Naive thymus-derived CD4-positive, alpha-beta T cell (primary cell): ENCODE measurements around the gene JAKMIP2. TPM values are rescaled to one million over a fixed set of nuclear protein-coding genes. Genes with fewer than 3 reads are reported as not detected.
A peak's percentile ranks its signal among the peaks of the same experiment; 100 is the strongest.
"Not testable (repeated sequence)": the region's sequence is repeated elsewhere in the genome, so short reads cannot be mapped to it uniquely, and the experiment has no call there.

Experiments
- ATAC-seq: fragments of 150-1000 bp; cut with Tn5 transposase; 2 replicates; pipeline ENCODE4 v1.10.0; 2021; ENCODE audit warnings: mild to moderate bottlenecking, moderate library complexity
- CTCF ChIA-PET: fragments of 350-600 bp; sonication (Branson Sonifier 250); formaldehyde crosslinking; loops from one replicate; lab custom pipeline; 2021; ENCODE audit warnings: antibody characterized with exemption; lab: Charles Lee
- POLR2A ChIA-PET: fragments of 350-600 bp; sonication (Branson Sonifier 250); formaldehyde crosslinking; loops from one replicate; lab custom pipeline; 2021; ENCODE audit warnings: antibody characterized with exemption, inconsistent platforms; lab: Charles Lee
- DNase-seq, 9 donors: peaks; one replicate each; pipeline versions ENCODE4 v3.0.0 to v3.0.0-alpha.2; 2020 to 2022; ENCODE audit warnings: mixed read lengths in 1 of 9
- H3K27ac ChIP-seq: one replicate; pipeline ENCODE4 v1.7.0; 2013; ENCODE audit warnings: mild to moderate bottlenecking, low read depth, low read length, moderate library complexity
- H3K27me3 ChIP-seq, 2 donors: one replicate each; pipeline ENCODE4 v1.7.0; 2013; ENCODE audit warnings: low read length in 2 of 2, mild to moderate bottlenecking in 2 of 2, moderate library complexity in 2 of 2; ENCODE audit not compliant: control insufficient read depth in 2 of 2, insufficient read depth in 2 of 2
- H3K36me3 ChIP-seq, 3 experiments: 1 replicate in 2 of 3; 2 replicates in 1 of 3; pipeline ENCODE4 v1.7.0; 2013; ENCODE audit warnings: low read length in 3 of 3, mild to moderate bottlenecking in 3 of 3, moderate library complexity in 1 of 3; ENCODE audit not compliant: insufficient read depth in 3 of 3, control insufficient read depth in 2 of 3
- H3K4me1 ChIP-seq, 2 donors: one replicate each; pipeline ENCODE4 v1.7.0; 2013; ENCODE audit warnings: low read length in 2 of 2, mild to moderate bottlenecking in 2 of 2, moderate library complexity in 1 of 2; ENCODE audit not compliant: control insufficient read depth in 2 of 2, insufficient read depth in 2 of 2
- H3K4me3 ChIP-seq: 2 replicates; pipeline ENCODE4 v1.7.0; 2013; ENCODE audit warnings: mild to moderate bottlenecking, low read length
- H3K9me3 ChIP-seq, 3 experiments: 1 replicate in 2 of 3; 2 replicates in 1 of 3; pipeline ENCODE4 v1.7.0; 2013; ENCODE audit warnings: low read length in 3 of 3; ENCODE audit not compliant: control insufficient read depth in 2 of 3
- H3K27ac Mint-ChIP-seq, 9 donors: one replicate each; pipeline ENCODE4 v1.8.0; 2020 to 2022; ENCODE audit warnings: mixed read lengths in 9 of 9, mild to moderate bottlenecking in 8 of 9, moderate library complexity in 5 of 9, inconsistent platforms in 2 of 9
- H3K27me3 Mint-ChIP-seq, 5 donors: one replicate each; pipeline ENCODE4 v1.8.0; 2021 to 2022; ENCODE audit warnings: mixed read lengths in 5 of 5, mild to moderate bottlenecking in 1 of 5
- H3K36me3 Mint-ChIP-seq, 5 donors: one replicate each; pipeline ENCODE4 v1.8.0; 2020 to 2022; ENCODE audit warnings: mixed read lengths in 5 of 5, mild to moderate bottlenecking in 3 of 5, inconsistent platforms in 1 of 5
- H3K4me1 Mint-ChIP-seq, 7 donors: one replicate each; pipeline ENCODE4 v1.8.0; 2020 to 2022; ENCODE audit warnings: mixed read lengths in 7 of 7, mild to moderate bottlenecking in 3 of 7, inconsistent platforms in 1 of 7
- H3K4me3 Mint-ChIP-seq, 10 donors: one replicate each; pipeline ENCODE4 v1.8.0; 2020 to 2022; ENCODE audit warnings: mild to moderate bottlenecking in 10 of 10, mixed read lengths in 10 of 10, moderate library complexity in 6 of 10, inconsistent platforms in 2 of 10
- H3K9me3 Mint-ChIP-seq, 11 donors: one replicate each; pipeline ENCODE4 v1.8.0; 2020 to 2022; ENCODE audit warnings: mixed read lengths in 11 of 11, mild to moderate bottlenecking in 4 of 11, inconsistent platforms in 1 of 11, moderate library complexity in 1 of 11
- intact Hi-C, 2 donors: fragments of 100-400 bp; cut with micrococcal nuclease; formaldehyde crosslinking; loops; one replicate each; pipeline ENCODE4 v1.15.1; 2023
- polyA plus RNA-seq, 2 donors: library from polyadenylated mRNA; unstranded; fragments of 300-500 nt; fragmentation: Illumina TruSeq; gene quantifications; one replicate each; pipeline ENCODE4 v1.2.3, GENCODE V29; 2021
- total RNA-seq, 6 experiments: library from RNA in 5 of 6; stranded (reverse) in 5 of 6; gene quantifications; 1 replicate in 5 of 6; 2 replicates in 1 of 6; pipeline ENCODE4 v1.2.3 and lab custom pipeline; 2021 to 2026

The JAKMIP2 gene
- total and polyA plus RNA-seq, 7 experiments from 2014 or later = 0.16 to 4.5 (median 0.88) TPM

- H3K9me3 ChIP-seq = no peaks in the 10 kb centered on the region
- no peak for DNase-seq
- ChIA-PET CTCF (no interaction called here), POLR2A (no interaction called here)
- H3K27ac Mint-ChIP-seq = no peak overlapping the region
- H3K27me3 Mint-ChIP-seq = no peaks in the 10 kb centered on the region
- no peak overlapping the region for H3K4me3 Mint-ChIP-seq
- peaks cover 0 to 4% (median 0%) of the 10 kb centered on the region in 5 donors for H3K36me3 Mint-ChIP-seq
- ATAC-seq = no peak
- peaks cover 0 to 3% (median 0%) of the 10 kb centered on the region in 11 donors for H3K9me3 Mint-ChIP-seq
- H3K4me1 ChIP-seq = no peaks in the 10 kb centered on the region
- H3K36me3 ChIP-seq = peaks cover 0 to 3% (median 0%) of the 10 kb centered on the region in 3 experiments
- H3K27ac ChIP-seq = no peak overlapping the region
- H3K4me3 ChIP-seq = no peak overlapping the region
- no peaks in the 10 kb centered on the region for H3K4me1 Mint-ChIP-seq
- no peaks in the 10 kb centered on the region for H3K27me3 ChIP-seq
- intact Hi-C loops = no loop called here
Observed at GRCh38 chr5:147642666-147643065, 139.9 kb downstream of the JAKMIP2 start.

DNA sequence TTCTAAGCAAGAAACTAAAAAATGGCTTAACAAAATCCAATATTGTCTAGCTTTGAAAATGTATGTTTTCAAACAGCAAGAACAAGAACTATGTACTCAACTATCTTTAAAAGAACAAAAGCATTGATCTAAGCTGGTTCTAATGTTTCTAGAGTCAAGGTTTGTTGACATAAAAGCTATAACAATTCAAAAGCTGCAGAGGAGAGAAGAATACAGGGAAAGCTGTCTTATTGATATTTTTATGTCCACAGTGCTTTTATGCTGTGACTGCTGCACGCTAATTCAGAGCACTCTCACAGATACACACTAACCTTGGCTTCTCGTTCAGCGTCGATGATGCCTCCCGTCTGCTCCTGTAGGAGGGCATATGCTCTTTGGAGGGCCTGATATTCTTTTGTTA, 143.2 kb downstream of the JAKMIP2 start:
- no peaks in the 10 kb centered on the region for H3K9me3 Mint-ChIP-seq
- H3K4me1 Mint-ChIP-seq = no peaks in the 10 kb centered on the region
- intact Hi-C loops = no loop called here
- DNase-seq (no peak), ATAC-seq (no peak)
- no peak overlapping the region for H3K27ac Mint-ChIP-seq
- H3K36me3 Mint-ChIP-seq = peaks cover 0 to 4% (median 0%) of the 10 kb centered on the region in 5 donors
- H3K27me3 Mint-ChIP-seq = no peaks in the 10 kb centered on the region
- ChIA-PET CTCF (no interaction called here), POLR2A (no interaction called here)
- H3K27me3 ChIP-seq = no peaks in the 10 kb centered on the region
- no peak overlapping the region for H3K4me3 ChIP-seq
- no peak overlapping the region for H3K4me3 Mint-ChIP-seq
- no peaks in the 10 kb centered on the region for H3K9me3 ChIP-seq
- H3K4me1 ChIP-seq = no peaks in the 10 kb centered on the region
- no peak overlapping the region for H3K27ac ChIP-seq
- peaks cover 0 to 3% (median 0%) of the 10 kb centered on the region in 3 experiments for H3K36me3 ChIP-seq

DNA sequence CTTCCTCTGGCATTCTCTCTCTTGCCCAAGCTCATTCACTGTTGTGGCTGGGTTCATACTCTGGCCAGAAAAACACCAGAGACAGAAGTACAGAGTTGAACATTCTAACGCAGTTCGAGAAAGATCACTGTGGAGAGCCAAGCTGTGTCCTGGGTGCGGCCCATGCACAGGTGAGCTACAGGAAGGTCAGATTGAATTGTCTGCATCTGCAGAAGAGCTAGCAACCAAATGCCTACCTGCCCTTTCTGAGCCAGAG, 145.9 kb downstream of the JAKMIP2 start:
- intact Hi-C loops = no loop called here
- Mint-ChIP-seq H3K27me3 (no peaks in the 10 kb centered on the region), H3K9me3 (no peaks in the 10 kb centered on the region), H3K4me1 (no peaks in the 10 kb centered on the region), H3K36me3 (peaks cover 0 to 3% (median 0%) of the 10 kb centered on the region in 5 donors), H3K4me3 (no peak overlapping the region), H3K27ac (no peak overlapping the region)
- Histone ChIP-seq H3K27me3 (no peaks in the 10 kb centered on the region), H3K27ac (no peak overlapping the region), H3K9me3 (no peaks in the 10 kb centered on the region), H3K4me1 (no peaks in the 10 kb centered on the region), H3K36me3 (no peaks in the 10 kb centered on the region), H3K4me3 (no peak overlapping the region)
- DNase-seq (no peak), ATAC-seq (no peak)
- CTCF ChIA-PET = no interaction called here
- POLR2A ChIA-PET = no interaction called here

DNA sequence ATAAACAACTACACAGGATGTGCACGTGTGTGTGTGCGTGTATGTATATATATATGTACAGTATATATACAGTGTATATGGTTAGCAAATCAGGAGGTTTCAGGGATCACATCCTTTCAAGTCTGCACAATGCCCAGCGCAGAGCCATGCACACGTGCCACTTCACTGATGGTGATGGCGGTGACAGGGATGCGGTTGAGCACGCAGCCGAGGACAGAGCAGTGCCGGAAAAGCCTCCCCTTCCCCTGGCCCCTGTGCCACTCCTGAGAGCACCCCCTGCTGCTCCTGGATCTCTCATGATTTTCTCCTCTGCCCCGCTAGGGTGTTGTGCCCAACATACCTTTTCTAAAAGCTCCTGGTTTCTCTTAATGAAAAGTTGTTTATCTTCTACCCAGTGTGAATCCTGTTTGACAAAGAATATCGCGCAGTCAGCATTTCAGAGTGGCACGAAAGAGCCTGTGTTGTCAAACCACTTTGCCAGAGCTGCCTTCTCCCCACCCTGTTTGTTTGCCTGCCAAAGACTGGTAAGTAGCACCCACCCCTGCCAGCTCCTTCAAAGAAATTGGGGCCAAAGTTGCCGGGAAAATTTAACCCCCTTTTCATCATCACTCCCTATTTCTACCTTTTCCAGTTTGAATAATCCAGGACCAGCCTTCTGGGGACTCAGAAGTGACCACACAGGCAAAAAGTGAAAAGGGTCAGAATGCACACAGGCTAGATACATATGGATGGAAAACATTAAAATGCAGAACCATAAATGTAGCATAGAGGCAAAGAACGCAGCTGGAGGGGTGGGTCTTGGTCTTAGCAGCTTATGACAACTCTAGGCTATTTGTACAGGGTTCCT, 146.4 kb downstream of the JAKMIP2 start:
- Histone ChIP-seq H3K27me3 (no peaks in the 10 kb centered on the region), H3K36me3 (no peaks in the 10 kb centered on the region), H3K9me3 (no peaks in the 10 kb centered on the region), H3K4me3 (no peak overlapping the region), H3K27ac (no peak overlapping the region), H3K4me1 (no peaks in the 10 kb centered on the region)
- ATAC-seq (no peak), DNase-seq (no peak)
- H3K36me3 Mint-ChIP-seq = peaks cover 0 to 3% (median 0%) of the 10 kb centered on the region in 5 donors
- H3K9me3 Mint-ChIP-seq = no peaks in the 10 kb centered on the region
- no peak overlapping the region for H3K4me3 Mint-ChIP-seq
- no peaks in the 10 kb centered on the region for H3K4me1 Mint-ChIP-seq
- H3K27me3 Mint-ChIP-seq = no peaks in the 10 kb centered on the region
- no peak overlapping the region for H3K27ac Mint-ChIP-seq
- intact Hi-C loops = no loop called here
- POLR2A ChIA-PET = no interaction called here
- CTCF ChIA-PET = no interaction called here

DNA sequence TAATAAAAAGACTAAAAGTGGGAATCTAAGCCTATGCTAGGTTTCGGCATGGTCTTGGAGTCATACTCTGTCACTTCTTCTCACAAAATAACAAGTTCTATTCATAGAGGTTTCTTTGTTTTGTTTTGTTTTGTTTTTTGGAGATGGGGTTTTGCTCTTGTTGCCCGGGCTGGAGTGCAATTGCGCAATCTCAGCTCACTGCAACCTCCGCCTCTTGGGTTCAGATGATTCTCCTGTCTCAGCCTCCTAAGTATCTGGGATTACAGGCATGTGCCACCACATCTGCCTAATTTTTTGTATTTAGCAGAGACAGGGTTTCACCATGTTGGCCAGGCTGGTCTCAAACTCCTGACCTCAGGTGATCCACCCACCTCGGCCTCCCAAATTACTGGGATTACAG, 147.1 kb downstream of the JAKMIP2 start:
- intact Hi-C loops, DNase-seq, H3K9me3 Mint-ChIP-seq, ATAC-seq, H3K4me3 Mint-ChIP-seq, H3K27me3 ChIP-seq, H3K4me1 ChIP-seq, H3K36me3 Mint-ChIP-seq, H3K27ac Mint-ChIP-seq, H3K27ac ChIP-seq, H3K27me3 Mint-ChIP-seq, H3K4me3 ChIP-seq, H3K4me1 Mint-ChIP-seq, H3K9me3 ChIP-seq, POLR2A ChIA-PET, H3K36me3 ChIP-seq, CTCF ChIA-PET: not testable (repeated sequence)

GRCh38 chr5:147633173-147633572, 149.4 kb downstream of the JAKMIP2 start:
- Histone ChIP-seq H3K36me3 (no peaks in the 10 kb centered on the region), H3K4me3 (no peak overlapping the region), H3K27me3 (no peaks in the 10 kb centered on the region), H3K4me1 (no peaks in the 10 kb centered on the region), H3K9me3 (no peaks in the 10 kb centered on the region), H3K27ac (no peak overlapping the region)
- H3K27ac Mint-ChIP-seq = peak overlapping the region in 1 of 9 donors; percentile 3
- ChIA-PET POLR2A (interaction anchor here (0.6 kb wide), 1 partner anchor 939 kb away, joined by 3 read pairs; no protein-coding TSS in a partner anchor), CTCF (no interaction called here)
- H3K4me1 Mint-ChIP-seq = no peaks in the 10 kb centered on the region
- intact Hi-C loops = no loop called here
- no peak for ATAC-seq
- no peak for DNase-seq
- no peaks in the 10 kb centered on the region for H3K9me3 Mint-ChIP-seq
- no peak overlapping the region for H3K4me3 Mint-ChIP-seq
- no peaks in the 10 kb centered on the region for H3K27me3 Mint-ChIP-seq
- peaks cover 0 to 3% (median 0%) of the 10 kb centered on the region in 5 donors for H3K36me3 Mint-ChIP-seq

DNA sequence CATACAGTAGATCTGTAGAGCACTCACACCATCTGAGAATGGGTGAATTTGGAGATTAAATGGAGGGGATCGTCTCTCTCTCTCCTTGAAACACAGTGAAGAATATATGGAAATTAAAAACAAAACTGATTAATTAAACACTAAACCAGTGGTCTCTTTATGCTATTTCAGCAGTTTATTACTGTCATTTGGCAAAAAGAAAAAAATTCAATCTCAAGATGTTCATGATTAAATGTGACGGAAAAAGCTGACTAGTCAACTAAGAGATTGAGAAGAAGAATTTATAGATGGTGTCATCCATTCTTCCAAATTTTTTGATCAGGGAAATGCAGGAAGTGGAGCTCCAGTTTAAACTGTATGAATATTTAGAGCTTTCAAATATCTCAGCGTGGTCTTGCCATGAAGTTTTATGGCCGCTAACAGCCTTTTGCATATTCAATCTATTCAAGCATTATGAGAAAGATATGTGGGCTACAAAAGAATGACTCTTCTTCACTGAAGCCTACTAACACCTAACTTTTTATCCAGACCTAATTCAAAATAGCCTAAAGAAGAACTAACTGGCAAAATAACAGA, 151.0 kb downstream of the JAKMIP2 start:
- Histone ChIP-seq H3K4me1 (no peaks in the 10 kb centered on the region), H3K9me3 (no peaks in the 10 kb centered on the region), H3K27me3 (no peaks in the 10 kb centered on the region), H3K27ac (no peak overlapping the region), H3K36me3 (no peaks in the 10 kb centered on the region), H3K4me3 (no peak overlapping the region)
- CTCF ChIA-PET = no interaction called here
- Mint-ChIP-seq H3K4me3 (no peak overlapping the region), H3K27me3 (peaks cover 0 to 5% (median 0%) of the 10 kb centered on the region in 5 donors), H3K4me1 (no peaks in the 10 kb centered on the region), H3K9me3 (no peaks in the 10 kb centered on the region), H3K36me3 (no peaks in the 10 kb centered on the region), H3K27ac (no peak overlapping the region)
- intact Hi-C loops = no loop called here
- DNase-seq = no peak
- POLR2A ChIA-PET = no interaction called here
- ATAC-seq = no peak
